Tibial nerve (tissue), 3 donors: Measurements from ENCODE around the gene ICAM3.

Source experiments
- CTCF ChIP-seq, 5 experiments: fragments of 200-600 bp in 3 of 5; fragments of 450-650 bp in 2 of 5; sonication (generic) in 3 of 5; IDR thresholded peaks; one replicate each; pipeline ENCODE4 v1.5.1; 2016 to 2019; ENCODE audit warnings: antibody characterized with exemption in 5 of 5, mild to moderate bottlenecking in 3 of 5, moderate library complexity in 2 of 5
- POLR2A ChIP-seq, 2 donors: fragments of 450-650 bp; IDR thresholded peaks; one replicate each; pipeline ENCODE4 v1.6.1; 2017; ENCODE audit warnings: antibody characterized with exemption in 2 of 2, mild to moderate bottlenecking in 2 of 2, moderate library complexity in 2 of 2

GRCh38 chr19:10292206-10292788 lies 47.1 kb downstream of the ICAM3 start:
- TF ChIP-seq CTCF (IDR thresholded peaks at IDR 0.05) (no peak), POLR2A (IDR thresholded peaks at IDR 0.05) (no peak)
